Activated CD8-positive, alpha-beta memory T cell treated with anti-CD3 and anti-CD28 coated beads, Interleukin-2, amount 50 U/mL, for 4 hours (primary cell): Measurements from ENCODE around the gene OR8H1.

Experiments used
- DNase-seq: peaks from one replicate; pipeline ENCODE4 v3.0.0-alpha.2; 2020

The OR8H1 gene, protein sequence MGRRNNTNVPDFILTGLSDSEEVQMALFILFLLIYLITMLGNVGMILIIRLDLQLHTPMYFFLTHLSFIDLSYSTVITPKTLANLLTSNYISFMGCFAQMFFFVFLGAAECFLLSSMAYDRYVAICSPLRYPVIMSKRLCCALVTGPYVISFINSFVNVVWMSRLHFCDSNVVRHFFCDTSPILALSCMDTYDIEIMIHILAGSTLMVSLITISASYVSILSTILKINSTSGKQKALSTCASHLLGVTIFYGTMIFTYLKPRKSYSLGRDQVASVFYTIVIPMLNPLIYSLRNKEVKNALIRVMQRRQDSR

DNA sequence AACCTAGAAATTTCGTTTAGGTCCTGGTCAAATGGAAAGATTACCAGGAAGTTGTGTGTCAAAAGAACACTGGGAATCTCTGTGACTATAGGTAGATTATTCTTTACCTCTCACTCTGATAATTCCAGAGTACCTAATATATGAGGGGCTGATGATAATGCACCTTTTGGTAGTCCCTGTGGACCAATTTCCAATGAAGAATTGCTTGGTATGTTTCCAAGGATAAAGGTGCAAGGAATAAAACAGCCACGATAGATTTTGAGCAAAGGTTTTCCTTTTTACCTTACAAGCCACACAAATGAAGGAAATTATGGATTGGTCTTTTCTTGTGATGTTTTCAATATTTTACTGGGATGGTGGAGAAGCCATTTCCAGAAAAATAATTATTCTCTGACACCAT is at the start of gene OR8H1:
Gene OR8H1, minus strand, starts transcription at position 101 of the 400 bp plus-strand sequence. CDS start 1,192 bp downstream, outside the sequence.
- DNase-seq = no peak

DNA sequence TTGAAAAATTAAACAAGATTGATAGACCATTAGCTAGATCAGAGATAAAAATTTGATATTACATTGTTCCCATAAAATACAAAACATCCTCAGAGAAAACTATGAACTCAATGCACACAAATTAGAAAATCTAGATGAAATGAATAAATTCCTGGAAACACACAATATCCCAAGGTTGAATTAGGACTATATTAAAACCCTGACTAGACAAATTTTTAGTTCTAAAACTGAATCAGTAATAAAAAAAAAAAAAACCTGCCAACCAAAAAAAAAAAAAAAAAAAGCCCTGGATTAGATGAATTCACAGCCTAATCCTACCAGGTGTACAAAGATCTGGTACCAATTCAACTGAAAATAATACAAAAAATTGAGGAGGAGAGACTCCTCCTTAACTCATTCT is 48.2 kb upstream of the OR8H1 start:
- no peak for DNase-seq

DNA sequence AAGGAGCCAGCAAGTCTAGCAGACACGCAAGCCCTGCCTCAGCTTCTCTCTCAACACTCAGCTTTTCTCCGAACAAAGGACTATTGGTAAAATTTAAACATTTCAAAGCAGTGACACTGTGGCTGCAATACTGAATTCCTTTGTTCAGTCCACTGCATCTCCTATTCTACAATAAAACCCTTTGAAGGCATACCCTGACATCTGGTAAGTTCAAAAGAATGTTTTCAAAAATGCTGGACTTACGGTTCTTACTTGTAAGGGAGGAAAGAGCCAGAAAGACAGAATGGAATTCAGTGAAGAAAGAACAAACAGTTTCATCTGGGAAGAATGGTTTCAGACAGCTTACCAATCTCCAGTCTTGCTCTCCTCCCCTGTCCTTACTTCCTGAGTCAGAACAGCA is 41.1 kb upstream of the OR8H1 start:
- no peak for DNase-seq

DNA sequence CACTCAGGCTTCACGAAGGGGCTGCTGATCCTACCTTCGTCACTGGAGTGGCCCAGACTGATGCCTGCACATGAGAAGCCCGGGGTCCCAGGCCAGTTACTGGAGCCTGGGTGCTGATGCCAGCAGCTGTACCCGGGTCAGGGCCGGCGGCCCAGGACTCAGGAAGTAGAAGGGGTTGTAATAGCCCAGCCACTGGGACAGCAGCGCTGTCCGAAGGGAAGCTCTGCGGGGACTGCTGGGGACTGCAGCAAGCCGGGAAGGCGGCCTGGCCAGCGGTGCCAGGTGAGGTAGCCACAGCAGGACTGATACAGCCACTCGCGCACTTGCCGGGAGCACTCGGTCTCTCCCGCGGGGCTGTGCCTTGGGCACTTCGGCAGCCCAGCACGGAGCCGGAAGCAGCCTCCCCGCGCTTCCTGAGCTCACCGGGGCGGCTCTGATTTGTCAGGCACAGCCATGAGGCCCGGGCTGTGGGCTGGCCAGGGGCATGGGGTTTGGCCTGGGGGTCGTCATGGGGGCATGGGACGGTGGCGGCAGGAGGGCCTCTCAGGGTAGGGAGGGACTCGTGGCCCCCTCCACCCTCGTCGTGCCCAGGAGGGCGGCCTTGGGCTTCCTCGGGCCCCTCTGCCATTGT is 39.9 kb upstream of the OR8H1 start:
- DNase-seq = no peak

DNA sequence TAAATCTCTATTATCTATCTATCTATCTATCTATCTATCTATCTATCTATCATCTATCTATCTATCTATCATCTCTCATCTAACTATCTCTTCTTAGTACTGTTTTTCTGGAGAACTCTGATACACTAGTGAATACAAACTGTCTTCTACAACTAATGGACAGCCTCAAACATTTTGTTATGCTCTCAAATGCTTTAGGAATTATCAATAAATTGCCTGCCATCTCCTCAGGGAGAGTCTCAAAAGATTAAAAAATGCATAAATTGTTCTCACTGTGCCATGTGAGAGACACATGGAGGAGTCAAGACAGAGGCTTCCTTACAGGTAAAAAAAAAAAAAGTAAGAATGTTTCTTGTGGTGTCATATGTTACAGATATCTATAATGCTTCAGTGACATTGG is 22.8 kb upstream of the OR8H1 start, which contains the start of gene OR8K3:
Gene OR8K3, plus strand, starts transcription at position 301 of the 400 bp plus-strand sequence. CDS start 3,163 bp downstream, outside the sequence.
- no peak for DNase-seq

DNA sequence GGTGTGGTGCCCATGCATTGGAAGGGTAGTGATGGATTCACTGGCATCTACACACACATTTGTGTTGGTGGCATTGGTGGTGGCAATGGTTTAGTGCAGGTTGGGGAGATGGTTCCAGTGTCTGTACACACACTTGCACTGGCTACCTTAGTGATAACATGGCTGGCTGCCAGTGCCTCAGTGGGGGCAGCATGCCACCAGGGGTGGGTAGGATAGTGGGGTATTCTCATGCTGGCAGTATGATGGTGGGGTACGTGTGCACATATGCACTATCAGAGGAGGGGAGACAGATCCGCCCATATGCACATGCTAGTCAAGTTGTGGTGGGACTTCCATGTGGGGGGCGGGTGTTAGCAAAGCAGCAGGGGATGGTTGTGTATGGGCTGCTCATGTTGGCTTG is 15.8 kb upstream of the OR8H1 start:
- DNase-seq = no peak

DNA sequence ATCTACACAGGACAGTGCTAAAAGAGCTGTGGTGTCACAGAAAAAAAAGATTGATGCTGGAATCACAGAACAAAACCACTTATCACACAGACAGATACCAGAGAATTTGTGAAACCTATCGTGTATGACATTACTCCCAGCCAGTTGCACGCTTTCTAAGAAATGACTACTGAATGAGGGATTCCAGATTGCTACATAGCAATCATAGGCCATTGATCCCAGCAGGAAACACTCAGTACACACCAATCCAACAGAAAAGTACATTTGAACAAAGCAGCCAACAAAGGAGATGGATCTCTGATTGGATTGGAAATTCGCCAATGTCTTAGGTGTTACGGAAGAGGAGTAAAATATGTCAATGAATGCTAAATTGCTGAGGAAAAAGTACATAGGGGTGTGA is 4.8 kb upstream of the OR8H1 start:
- DNase-seq = no peak

DNA sequence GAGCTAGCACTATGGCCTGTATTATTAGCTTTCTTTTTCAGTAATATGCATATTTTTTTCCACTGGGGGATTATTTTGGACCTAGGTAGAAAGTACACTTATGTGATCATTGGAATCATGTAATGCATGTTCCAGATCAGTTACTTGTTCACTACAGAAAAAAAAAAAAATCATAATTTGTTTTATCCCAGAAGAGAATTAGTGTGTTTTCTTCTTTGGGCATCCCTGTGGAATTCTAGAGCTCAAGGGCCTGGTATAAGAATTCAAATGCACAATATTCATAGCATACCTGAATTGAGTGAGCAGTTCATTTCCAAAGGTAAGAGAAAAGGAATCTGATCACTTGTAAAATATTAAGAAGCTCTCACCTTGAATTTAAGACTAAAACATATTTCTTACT is 18.2 kb downstream of the OR8H1 start, which contains the start of gene OR5T1:
Gene OR5T1, plus strand, starts transcription at position 301 of the 400 bp plus-strand sequence. CDS start 1,485 bp downstream, outside the sequence.
- no peak for DNase-seq

DNA sequence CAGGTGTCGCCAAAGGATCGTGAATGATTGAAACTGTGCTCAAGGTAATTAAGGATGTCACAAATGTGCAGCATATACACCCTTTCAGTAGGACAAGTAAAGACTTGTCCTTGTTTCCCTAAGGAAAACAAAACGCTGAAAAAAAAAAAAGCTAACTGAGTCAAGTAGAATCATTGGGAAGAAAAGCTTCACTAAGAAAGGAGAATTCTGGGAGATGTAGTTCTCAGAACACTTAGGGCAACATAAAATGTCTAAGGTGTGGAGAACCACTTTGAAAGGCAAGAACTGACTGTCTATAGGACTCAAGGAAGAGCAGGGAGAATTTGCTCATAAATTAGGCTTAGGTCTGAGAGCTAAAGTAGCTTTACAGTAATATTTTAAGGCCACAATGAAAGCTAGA is 21.0 kb downstream of the OR8H1 start:
- DNase-seq = no peak

DNA sequence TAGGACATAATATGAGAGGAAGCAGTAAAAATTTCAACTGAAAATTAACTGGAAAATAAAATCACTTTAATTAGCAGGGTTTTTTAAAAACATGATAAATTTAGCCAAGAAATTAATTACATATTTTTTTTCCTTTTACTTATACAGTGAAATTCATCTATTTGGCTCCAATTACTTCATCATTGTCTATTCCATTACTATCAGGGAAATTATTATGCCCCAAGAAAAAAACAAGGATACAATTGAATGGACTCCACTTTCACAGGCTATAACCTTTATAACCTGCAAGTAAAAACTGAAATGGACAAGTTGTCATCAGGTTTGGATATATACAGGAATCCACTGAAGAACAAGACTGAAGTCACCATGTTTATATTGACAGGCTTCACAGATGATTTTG is 40.1 kb downstream of the OR8H1 start, which contains the start of gene OR5T3:
Gene OR5T3, plus strand, starts transcription at position 301 of the 400 bp plus-strand sequence. Its CDS starts 0 bp downstream, at position 301.
- no peak for DNase-seq
